PC-9 (cell line): Measurements from ENCODE around the gene DENND1A. TPM values are rescaled to one million over a fixed set of nuclear protein-coding genes. Genes with fewer than 3 reads are reported as not detected.

ENCODE experiments used
- BruUV-seq: library from RNA; stranded (reverse); fragments of 400-500 nt; replicated peaks from 2 replicates; lab custom pipeline; 2021; lab: Mats Ljungman, UMichigan
- CTCF ChIA-PET: fragments of 300-600 bp; sonication (Branson Sonifier 250); formaldehyde crosslinking; loops from one replicate; lab custom pipeline; 2022; ENCODE audit warnings: antibody characterized with exemption; lab: Charles Lee
- POLR2A ChIA-PET: fragments of 300-600 bp; sonication (Branson Sonifier 250); formaldehyde crosslinking; loops from one replicate; lab custom pipeline; 2022; ENCODE audit warnings: antibody characterized with exemption; ENCODE audit not compliant: unreplicated experiment; lab: Charles Lee
- DNase-seq, 2 experiments: peaks; one replicate each; pipeline versions ENCODE4 v3.0.0 to v3.0.0-alpha.2; 2015 to 2022; ENCODE audit warnings: mixed read lengths in 1 of 2
- H2AFZ ChIP-seq: fragments of 200-600 bp; sonication (generic); 2 replicates; pipeline ENCODE4 v1.8.1; 2017; ENCODE audit warnings: antibody characterized with exemption
- H3F3A ChIP-seq: fragments of 200-600 bp; sonication (generic); 2 replicates; pipeline ENCODE4 v1.8.1; 2017; ENCODE audit warnings: antibody characterized with exemption, mild to moderate bottlenecking, low read depth; ENCODE audit not compliant: insufficient read depth
- H3K27ac ChIP-seq: fragments of 200-600 bp; sonication (generic); 2 replicates; pipeline ENCODE4 v1.6.1; 2016; ENCODE audit warnings: mixed run types
- H3K27me3 ChIP-seq: fragments of 200-600 bp; sonication (generic); 2 replicates; pipeline ENCODE4 v1.6.1; 2016; ENCODE audit warnings: low read depth, mixed run types; ENCODE audit not compliant: insufficient read depth
- H3K36me3 ChIP-seq: fragments of 200-600 bp; sonication (generic); 2 replicates; pipeline ENCODE4 v1.6.1; 2016; ENCODE audit warnings: low read depth, mixed run types
- H3K4me1 ChIP-seq: fragments of 200-600 bp; sonication (generic); replicated peaks from 2 replicates; pipeline ENCODE4 v1.6.1; 2016; ENCODE audit warnings: mixed run types; ENCODE audit not compliant: insufficient read depth
- H3K4me2 ChIP-seq: fragments of 200-600 bp; sonication (generic); 2 replicates; pipeline ENCODE4 v1.6.1; 2017; ENCODE audit warnings: mixed run types
- H3K4me3 ChIP-seq: fragments of 200-600 bp; sonication (generic); 2 replicates; pipeline ENCODE4 v1.6.1; 2016; ENCODE audit warnings: mixed run types
- H3K79me2 ChIP-seq: fragments of 200-600 bp; sonication (generic); 2 replicates; pipeline ENCODE4 v1.6.1; 2017; ENCODE audit warnings: low read depth, mixed run types
- H3K9me2 ChIP-seq: fragments of 200-600 bp; sonication (generic); 2 replicates; pipeline ENCODE4 v1.8.1; 2017; ENCODE audit warnings: mild to moderate bottlenecking; ENCODE audit not compliant: insufficient read depth
- H3K9me3 ChIP-seq: fragments of 200-600 bp; sonication (generic); 2 replicates; pipeline ENCODE4 v1.8.1; 2016; ENCODE audit warnings: low read depth; ENCODE audit not compliant: insufficient read depth
- H4K20me1 ChIP-seq: fragments of 200-600 bp; sonication (generic); 2 replicates; pipeline ENCODE4 v1.8.1; 2017; ENCODE audit not compliant: insufficient read depth
- CTCF ChIP-seq: fragments of 200-600 bp; sonication (generic); conservative IDR thresholded peaks from 2 replicates; pipeline ENCODE4 v1.6.1; 2017; ENCODE audit warnings: mixed run types, antibody characterized with exemption, mild to moderate bottlenecking, moderate library complexity
- EZH2 ChIP-seq: fragments of 200-600 bp; sonication (generic); IDR thresholded peaks from 2 replicates; pipeline ENCODE4 v1.8.0; 2017; ENCODE audit warnings: antibody characterized with exemption, low read depth
- intact Hi-C: fragments of 100-400 bp; cut with micrococcal nuclease; formaldehyde crosslinking; loops from one replicate; pipeline ENCODE4 v1.10.0; 2022; ENCODE audit not compliant: unreplicated experiment
- total RNA-seq: library from RNA; stranded (reverse); gene quantifications from 2 replicates; pipeline ENCODE4 v1.2.3, GENCODE V29; 2021

DENND1A gene
- total RNA-seq, 1 experiment from 2014 or later: 37.7 TPM

GRCh38 chr9:123371805-123372590 is 557.9 kb downstream of the DENND1A start:
- Histone ChIP-seq H3F3A (peaks cover 4% of the 10 kb centered on the region; the same call in 1 of the 2 replicates), H3K27ac (no peak overlapping the region), H3K4me2 (no peak overlapping the region), H3K27me3 (peaks cover 26% of the 10 kb centered on the region), H3K9me3 (no peaks in the 10 kb centered on the region), H2AFZ (no peak overlapping the region), H3K36me3 (no peaks in the 10 kb centered on the region), H3K79me2 (no peaks in the 10 kb centered on the region), H3K4me3 (no peak overlapping the region), H3K4me1 (no peaks in the 10 kb centered on the region), H3K9me2 (no peaks in the 10 kb centered on the region), H4K20me1 (peaks cover 4% of the 10 kb centered on the region; the same call in 1 of the 2 replicates)
- no peak for DNase-seq
- no TSS peak for BruUV-seq
- ChIA-PET CTCF (no interaction called here), POLR2A (no interaction called here)
- intact Hi-C loops: no loop called here
- no peak for TF ChIP-seq CTCF
- no peak for TF ChIP-seq EZH2

- H3K4me3 ChIP-seq: no peak overlapping the region
- TF ChIP-seq CTCF: no peak
- no peak for TF ChIP-seq EZH2
- H3K79me2 ChIP-seq: no peaks in the 10 kb centered on the region
- peaks cover 4% of the 10 kb centered on the region; the same call in 1 of the 2 replicates for H4K20me1 ChIP-seq
- no peaks in the 10 kb centered on the region for H3K9me2 ChIP-seq
- no peak overlapping the region for H2AFZ ChIP-seq
- H3K27me3 ChIP-seq: peaks cover 26% of the 10 kb centered on the region
- no TSS peak for BruUV-seq
- intact Hi-C loops: no loop called here
- CTCF ChIA-PET: no interaction called here
- H3K36me3 ChIP-seq: no peaks in the 10 kb centered on the region
- no peak overlapping the region for H3K4me2 ChIP-seq
- no peak for DNase-seq
- no peak overlapping the region for H3K27ac ChIP-seq
- H3F3A ChIP-seq: peaks cover 4% of the 10 kb centered on the region; the same call in 1 of the 2 replicates
- POLR2A ChIA-PET: no interaction called here
- no peaks in the 10 kb centered on the region for H3K4me1 ChIP-seq
- no peaks in the 10 kb centered on the region for H3K9me3 ChIP-seq
Measured at GRCh38 chr9:123371228-123371584, 558.7 kb downstream of the DENND1A start.

- no peaks in the 10 kb centered on the region for H3K9me3 ChIP-seq
- intact Hi-C loops: no loop called here
- ChIA-PET POLR2A (no interaction called here), CTCF (interaction anchor here (0.5 to 0.6 kb wide), 2 partner anchors 289 to 317 kb away, joined by 3 to 4 read pairs; no protein-coding TSS in a partner anchor)
- peaks cover 4% of the 10 kb centered on the region; the same call in 1 of the 2 replicates for H4K20me1 ChIP-seq
- H3K27me3 ChIP-seq: peaks cover 26% of the 10 kb centered on the region
- H3K27ac ChIP-seq: no peak overlapping the region
- no peak for TF ChIP-seq EZH2
- TF ChIP-seq CTCF: 0 out of 2 replicates have a peak, but pooled peaks have one; percentile 19
- no TSS peak for BruUV-seq
- H3K4me2 ChIP-seq: no peak overlapping the region
- peak in 1 of 2 experiments; percentile 38 for DNase-seq
- no peaks in the 10 kb centered on the region for H3K9me2 ChIP-seq
- no peaks in the 10 kb centered on the region for H3K79me2 ChIP-seq
- no peaks in the 10 kb centered on the region for H3K4me1 ChIP-seq
- no peaks in the 10 kb centered on the region for H3K36me3 ChIP-seq
- no peak overlapping the region for H2AFZ ChIP-seq
- no peaks in the 10 kb centered on the region; the same call in 1 of the 2 replicates for H3F3A ChIP-seq
- no peak overlapping the region for H3K4me3 ChIP-seq
Measured at GRCh38 chr9:123370526-123371227, 559.2 kb downstream of the DENND1A start.
